ENCODE results near the gene SLIT3.

SLIT3 gene

GRCh38 chr5:169063316-169063953 is 237.5 kb downstream of the SLIT3 start:
- DNase-seq: no peak

- DNase-seq: no peak
Measured at GRCh38 chr5:169062690-169063089, 238.2 kb downstream of the SLIT3 start.

GRCh38 chr5:169054506-169054905 is 246.4 kb downstream of the SLIT3 start:
- DNase-seq: no peak

GRCh38 chr5:169052207-169052606 is 248.7 kb downstream of the SLIT3 start:
- no peak for DNase-seq

- no peak for DNase-seq
Measured at GRCh38 chr5:169051351-169051750, 249.6 kb downstream of the SLIT3 start.

GRCh38 chr5:169050636-169051035 is 250.3 kb downstream of the SLIT3 start:
- no peak for DNase-seq

- DNase-seq: peak; percentile 35
Measured at GRCh38 chr5:169050146-169050571, 250.8 kb downstream of the SLIT3 start.

GRCh38 chr5:169049712-169050111 is 251.2 kb downstream of the SLIT3 start:
- DNase-seq: no peak

GRCh38 chr5:169048181-169049125 is 252.5 kb downstream of the SLIT3 start:
- no peak for DNase-seq

- no peak for DNase-seq
Measured at GRCh38 chr5:169044962-169045361, 256.0 kb downstream of the SLIT3 start.

GRCh38 chr5:169041180-169041579 is 259.8 kb downstream of the SLIT3 start:
- DNase-seq: no peak

GRCh38 chr5:169039592-169039991 is 261.3 kb downstream of the SLIT3 start:
- no peak for DNase-seq

GRCh38 chr5:169037466-169037865 is 263.5 kb downstream of the SLIT3 start:
- no peak for DNase-seq

GRCh38 chr5:169036079-169036805 is 264.7 kb downstream of the SLIT3 start:
- DNase-seq: no peak

- no peak for DNase-seq
Measured at GRCh38 chr5:169029661-169030274, 271.2 kb downstream of the SLIT3 start.

- no peak for DNase-seq
Measured at GRCh38 chr5:169029037-169029436, 271.9 kb downstream of the SLIT3 start.

GRCh38 chr5:169027501-169028061 is 273.4 kb downstream of the SLIT3 start:
- DNase-seq: no peak

- no peak for DNase-seq
Measured at GRCh38 chr5:169025491-169025890, 275.4 kb downstream of the SLIT3 start.

- DNase-seq: no peak
Measured at GRCh38 chr5:169024421-169024820, 276.5 kb downstream of the SLIT3 start.

- DNase-seq: no peak
Measured at GRCh38 chr5:169022718-169023117, 278.2 kb downstream of the SLIT3 start.

- no peak for DNase-seq
Measured at GRCh38 chr5:169020102-169020501, 280.8 kb downstream of the SLIT3 start.

- no peak for DNase-seq
Measured at GRCh38 chr5:169018925-169019324, 282.0 kb downstream of the SLIT3 start.

- DNase-seq: no peak
Measured at GRCh38 chr5:169015991-169016390, 284.9 kb downstream of the SLIT3 start.

All from T1000 (cell line).